GM12875 (cell line): ENCODE data around the gene MARCHF4.

ENCODE experiments used
- H3K4me3 ChIP-seq: one replicate; pipeline ENCODE4 v1.5.1; 2011; ENCODE audit warnings: low read depth, low read length, control low read depth
- CTCF ChIP-seq: IDR thresholded peaks from 2 replicates; pipeline ENCODE4 v1.5.1; 2011; ENCODE audit warnings: low read depth, mild to moderate bottlenecking, control low read depth, inconsistent platforms, low read length, moderate library complexity, borderline replicate concordance; ENCODE audit not compliant: insufficient read depth

MARCHF4 gene

GRCh38 chr2:216344206-216344949 lies 27.9 kb downstream of the MARCHF4 start:
- no peak overlapping the region for H3K4me3 ChIP-seq
- TF ChIP-seq CTCF = no peak

GRCh38 chr2:216343221-216343980 lies 28.9 kb downstream of the MARCHF4 start:
- TF ChIP-seq CTCF = no peak

GRCh38 chr2:216341121-216341520 lies 31.2 kb downstream of the MARCHF4 start:
- no peak for TF ChIP-seq CTCF
- no peak overlapping the region for H3K4me3 ChIP-seq

More at GRCh38 chr2:216343221-216343980, 28.9 kb downstream of the MARCHF4 start:
- H3K4me3 ChIP-seq = no peak overlapping the region

- no peak overlapping the region for H3K4me3 ChIP-seq
- no peak for TF ChIP-seq CTCF
Observed at GRCh38 chr2:216340280-216340631, 32.0 kb downstream of the MARCHF4 start.

- no peak overlapping the region for H3K4me3 ChIP-seq
- no peak for TF ChIP-seq CTCF
Observed at GRCh38 chr2:216339456-216340279, 32.6 kb downstream of the MARCHF4 start.

- no peak overlapping the region for H3K4me3 ChIP-seq
- no peak for TF ChIP-seq CTCF
Observed at GRCh38 chr2:216335252-216335651, 37.0 kb downstream of the MARCHF4 start.

GRCh38 chr2:216328347-216328746 lies 43.9 kb downstream of the MARCHF4 start:
- no peak for TF ChIP-seq CTCF

More at GRCh38 chr2:216328347-216328746, 43.9 kb downstream of the MARCHF4 start:
- no peak overlapping the region for H3K4me3 ChIP-seq
